Measurements from ENCODE around the gene FRMPD2. TPM values are rescaled to one million over a fixed set of nuclear protein-coding genes. Genes with fewer than 3 reads are reported as not detected.

FRMPD2 gene
- total RNA-seq, 4 donors from 2014 or later: not detected

GRCh38 chr10:48299692-48300091 is 25.2 kb upstream of the FRMPD2 start:
- H3K27ac ChIP-seq: no peak overlapping the region
- in situ Hi-C loops (cut with MboI; ENCODE audit: low sequenced_read_pairs in 4 of 4) (no loop called here), intact Hi-C loops (cut with DNase I; ENCODE audit: low total_unique reads) (no loop called here)
- no peak for DNase-seq
- ATAC-seq: no peak
- no peak overlapping the region for H3K4me3 ChIP-seq
- no peak for TF ChIP-seq CTCF (IDR thresholded peaks at IDR 0.05 in 4 of 5, conservative IDR thresholded peaks at IDR 0.05 in 1 of 5)
- no peak for TF ChIP-seq POLR2A (IDR thresholded peaks at IDR 0.05)
- H3K27me3 ChIP-seq: no peaks in the 10 kb centered on the region
- H3K36me3 ChIP-seq: no peaks in the 10 kb centered on the region
- H3K4me1 ChIP-seq: no peaks in the 10 kb centered on the region
- no peaks in the 10 kb centered on the region for H3K9me3 ChIP-seq

DNA sequence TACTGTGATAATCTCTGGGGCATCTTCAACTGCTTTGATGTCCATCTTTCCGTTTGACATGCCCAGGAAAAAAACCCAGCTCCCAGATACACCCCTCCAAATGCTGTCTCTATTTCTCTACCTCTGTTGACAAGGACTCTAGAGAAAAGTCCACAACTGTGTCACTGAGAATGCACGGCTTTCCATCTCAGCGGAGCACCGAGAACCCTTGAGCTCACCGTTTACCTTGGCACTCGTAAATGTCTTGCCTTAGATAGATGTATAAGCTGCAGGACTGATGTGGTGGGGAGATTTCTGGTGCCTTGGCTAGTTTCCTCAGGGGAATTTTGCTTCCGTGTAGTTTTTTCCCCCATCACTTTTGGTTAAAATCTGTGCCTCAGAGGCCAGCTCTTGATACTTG is 24.6 kb upstream of the FRMPD2 start:
- intact Hi-C loops (cut with DNase I; ENCODE audit: low total_unique reads): no loop called here
- ATAC-seq (no peak), DNase-seq (no peak)

GRCh38 chr10:48296576-48297098 is 22.1 kb upstream of the FRMPD2 start:
- in situ Hi-C loops (cut with MboI; ENCODE audit: low sequenced_read_pairs in 4 of 4) (no loop called here), intact Hi-C loops (cut with DNase I; ENCODE audit: low total_unique reads) (no loop called here)
- Histone ChIP-seq H3K27me3 (no peaks in the 10 kb centered on the region), H3K36me3 (no peaks in the 10 kb centered on the region), H3K4me3 (no peak overlapping the region), H3K27ac (no peak overlapping the region), H3K4me1 (no peaks in the 10 kb centered on the region), H3K9me3 (no peaks in the 10 kb centered on the region)
- DNase-seq: no peak
- ATAC-seq: no peak
- no peak for TF ChIP-seq POLR2A (IDR thresholded peaks at IDR 0.05)
- no peak for TF ChIP-seq CTCF (IDR thresholded peaks at IDR 0.05 in 4 of 5, conservative IDR thresholded peaks at IDR 0.05 in 1 of 5)

More for the DNA sequence above, 24.6 kb upstream of the FRMPD2 start:
- in situ Hi-C loops (cut with MboI; ENCODE audit: low sequenced_read_pairs in 4 of 4): no loop called here
- H3K4me1 ChIP-seq: no peaks in the 10 kb centered on the region
- H3K9me3 ChIP-seq: no peaks in the 10 kb centered on the region
- H3K27me3 ChIP-seq: no peaks in the 10 kb centered on the region
- no peak overlapping the region for H3K4me3 ChIP-seq
- no peaks in the 10 kb centered on the region for H3K36me3 ChIP-seq
- no peak for TF ChIP-seq CTCF (IDR thresholded peaks at IDR 0.05 in 4 of 5, conservative IDR thresholded peaks at IDR 0.05 in 1 of 5)
- H3K27ac ChIP-seq: no peak overlapping the region

DNA sequence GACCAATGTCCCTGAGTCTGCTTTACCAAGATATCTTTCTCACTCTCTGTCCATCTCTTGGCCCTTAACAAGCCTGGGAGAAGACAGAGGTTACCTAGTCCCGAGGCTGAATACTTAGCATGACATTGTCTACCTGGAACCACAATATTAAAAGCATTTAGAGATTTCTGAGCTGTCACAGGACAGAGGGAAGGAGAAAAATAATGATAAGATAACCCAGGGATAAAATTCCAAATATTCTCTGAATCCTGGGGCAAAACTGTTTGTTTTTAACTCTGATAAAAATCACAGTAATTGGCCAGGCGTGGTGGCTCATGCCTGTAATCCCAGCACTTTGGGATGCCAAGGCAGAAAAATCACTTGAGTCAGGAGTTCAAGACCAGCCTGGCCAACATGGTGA is 19.9 kb upstream of the FRMPD2 start:
- TF ChIP-seq POLR2A (IDR thresholded peaks at IDR 0.05) (no peak), CTCF (IDR thresholded peaks at IDR 0.05 in 4 of 5, conservative IDR thresholded peaks at IDR 0.05 in 1 of 5) (no peak)
- ATAC-seq: no peak
- H3K36me3 ChIP-seq: no peaks in the 10 kb centered on the region
- H3K4me3 ChIP-seq: no peak overlapping the region
- intact Hi-C loops (cut with DNase I; ENCODE audit: low total_unique reads): no loop called here
- no peak for DNase-seq
- in situ Hi-C loops (cut with MboI; ENCODE audit: low sequenced_read_pairs in 4 of 4): no loop called here
- H3K27ac ChIP-seq: no peak overlapping the region
- H3K9me3 ChIP-seq: no peaks in the 10 kb centered on the region
- H3K27me3 ChIP-seq: no peaks in the 10 kb centered on the region
- no peaks in the 10 kb centered on the region for H3K4me1 ChIP-seq

GRCh38 chr10:48292616-48293015 is 18.1 kb upstream of the FRMPD2 start:
- in situ Hi-C loops (cut with MboI; ENCODE audit: low sequenced_read_pairs in 4 of 4): no loop called here
- ATAC-seq (no peak), DNase-seq (no peak)
- Histone ChIP-seq H3K27ac (no peak overlapping the region), H3K27me3 (no peaks in the 10 kb centered on the region), H3K36me3 (no peaks in the 10 kb centered on the region), H3K4me3 (no peak overlapping the region), H3K4me1 (no peaks in the 10 kb centered on the region), H3K9me3 (no peaks in the 10 kb centered on the region)
- TF ChIP-seq POLR2A (IDR thresholded peaks at IDR 0.05): no peak
- no peak for TF ChIP-seq CTCF (IDR thresholded peaks at IDR 0.05 in 4 of 5, conservative IDR thresholded peaks at IDR 0.05 in 1 of 5)
- intact Hi-C loops (cut with DNase I; ENCODE audit: low total_unique reads): no loop called here
